HEK293 (cell line): Measurements from ENCODE around the gene CDK12.

Source experiments
- GLIS1 ChIP-seq: fragments of 450-650 bp; formaldehyde crosslinking; IDR thresholded peaks from 2 replicates; pipeline ENCODE4 v1.5.1; 2016; ENCODE audit warnings: missing biosample characterization, missing genetic modification characterization
- ZBTB17 ChIP-seq: fragments of 450-650 bp; formaldehyde crosslinking; IDR thresholded peaks from 2 replicates; pipeline ENCODE4 v1.5.1; 2016; ENCODE audit warnings: missing biosample characterization, missing genetic modification characterization
- ZBTB7A ChIP-seq: fragments of 450-650 bp; formaldehyde crosslinking; IDR thresholded peaks from 2 replicates; pipeline ENCODE4 v1.5.1; 2016; ENCODE audit warnings: low read depth, missing biosample characterization, missing genetic modification characterization
- ZNF132 ChIP-seq: fragments of 450-650 bp; formaldehyde crosslinking; IDR thresholded peaks from 2 replicates; pipeline ENCODE4 v1.5.1; 2017; ENCODE audit warnings: missing biosample characterization, missing genetic modification characterization, borderline replicate concordance
- ZNF19 ChIP-seq: fragments of 450-650 bp; formaldehyde crosslinking; IDR thresholded peaks from 2 replicates; pipeline ENCODE4; 2016; ENCODE audit warnings: missing biosample characterization, missing genetic modification characterization, low read depth
- ZNF324 ChIP-seq: fragments of 450-650 bp; formaldehyde crosslinking; IDR thresholded peaks from 2 replicates; pipeline ENCODE4 v1.5.1; 2016; ENCODE audit warnings: missing biosample characterization, missing genetic modification characterization
- ZNF510 ChIP-seq: fragments of 450-650 bp; formaldehyde crosslinking; IDR thresholded peaks from 2 replicates; pipeline ENCODE4 v1.5.1; 2018; ENCODE audit warnings: mild to moderate bottlenecking, missing genetic modification characterization, missing biosample characterization; ENCODE audit not compliant: insufficient replicate concordance
- ZNF747 ChIP-seq: fragments of 450-650 bp; formaldehyde crosslinking; IDR thresholded peaks from 2 replicates; pipeline ENCODE4 v1.5.1; 2016; ENCODE audit warnings: missing biosample characterization, missing genetic modification characterization
- ZNF768 ChIP-seq: fragments of 450-650 bp; formaldehyde crosslinking; IDR thresholded peaks from 2 replicates; pipeline ENCODE4 v1.5.1; 2018; ENCODE audit warnings: missing biosample characterization, mild to moderate bottlenecking, missing genetic modification characterization
- ZNF776 ChIP-seq: fragments of 450-650 bp; formaldehyde crosslinking; IDR thresholded peaks from 2 replicates; pipeline ENCODE4 v1.5.0; 2017; ENCODE audit warnings: missing biosample characterization, missing genetic modification characterization, borderline replicate concordance
- TF ChIP-seq, protein P1 (sequence below): fragments of 450-650 bp; formaldehyde crosslinking; IDR thresholded peaks from 2 replicates; pipeline ENCODE4 v1.5.1; 2016; ENCODE audit warnings: missing biosample characterization, missing genetic modification characterization, low read depth
- TF ChIP-seq, protein P2 (sequence below): fragments of 450-650 bp; IDR thresholded peaks from 2 replicates; pipeline ENCODE4 v1.5.1; 2018; ENCODE audit warnings: missing biosample characterization, mild to moderate bottlenecking, missing genetic modification characterization
- TF ChIP-seq, protein P3 (sequence below): fragments of 450-650 bp; IDR thresholded peaks from 2 replicates; pipeline ENCODE4 v1.5.1; 2018; ENCODE audit warnings: missing biosample characterization, missing genetic modification characterization
- TF ChIP-seq, protein P4 (sequence below): IDR thresholded peaks from 2 replicates; pipeline ENCODE4 v1.6.1; 2011; ENCODE audit warnings: mild to moderate bottlenecking, low read depth, low read length, borderline replicate concordance

DNA sequence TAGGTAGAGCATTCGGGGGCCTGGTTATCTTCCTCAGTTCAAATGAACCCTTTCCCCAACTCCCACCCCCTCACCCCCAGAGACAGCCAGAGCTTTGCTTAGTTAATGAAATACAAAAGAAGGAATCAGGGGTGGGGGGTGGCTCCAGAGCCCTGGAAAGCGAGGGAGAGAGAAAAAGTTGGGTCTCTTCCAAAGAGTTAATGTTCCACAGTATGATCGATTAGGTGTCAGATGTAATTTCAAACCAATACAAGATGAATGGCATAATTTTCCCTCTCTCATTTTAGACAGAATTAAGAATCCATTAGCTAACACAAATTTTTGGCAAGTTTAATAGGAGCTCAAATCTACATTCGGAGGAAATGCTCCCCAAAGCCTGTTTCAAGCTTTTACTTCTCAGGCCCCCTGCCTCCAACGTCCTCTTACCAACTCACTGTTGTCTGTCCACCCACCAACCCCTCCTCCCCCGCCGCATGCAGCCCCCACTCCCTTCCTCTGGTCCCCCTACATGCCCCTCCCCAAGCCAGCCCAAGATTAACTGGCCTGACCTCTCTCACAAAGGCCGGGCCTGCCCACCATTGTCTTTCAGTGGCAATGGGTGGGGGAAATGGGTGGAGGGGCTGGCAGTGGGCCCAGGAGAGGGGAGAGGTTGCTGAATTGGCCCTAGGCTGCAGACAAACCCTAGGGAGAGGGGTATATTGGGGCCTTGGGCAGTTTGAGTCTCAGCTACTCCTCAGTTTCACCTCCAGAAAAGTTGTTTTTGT, 118.2 kb downstream of the CDK12 start:
- TF ChIP-seq ZBTB17 (tag by site-specific recombination), result no peak
- TF ChIP-seq ZBTB7A (tag by site-specific recombination), result no peak
- no peak for TF ChIP-seq ZNF324 (tag by site-specific recombination)
- TF ChIP-seq ZNF510 (tag by site-specific recombination), result no peak
- TF ChIP-seq, protein P1, sequence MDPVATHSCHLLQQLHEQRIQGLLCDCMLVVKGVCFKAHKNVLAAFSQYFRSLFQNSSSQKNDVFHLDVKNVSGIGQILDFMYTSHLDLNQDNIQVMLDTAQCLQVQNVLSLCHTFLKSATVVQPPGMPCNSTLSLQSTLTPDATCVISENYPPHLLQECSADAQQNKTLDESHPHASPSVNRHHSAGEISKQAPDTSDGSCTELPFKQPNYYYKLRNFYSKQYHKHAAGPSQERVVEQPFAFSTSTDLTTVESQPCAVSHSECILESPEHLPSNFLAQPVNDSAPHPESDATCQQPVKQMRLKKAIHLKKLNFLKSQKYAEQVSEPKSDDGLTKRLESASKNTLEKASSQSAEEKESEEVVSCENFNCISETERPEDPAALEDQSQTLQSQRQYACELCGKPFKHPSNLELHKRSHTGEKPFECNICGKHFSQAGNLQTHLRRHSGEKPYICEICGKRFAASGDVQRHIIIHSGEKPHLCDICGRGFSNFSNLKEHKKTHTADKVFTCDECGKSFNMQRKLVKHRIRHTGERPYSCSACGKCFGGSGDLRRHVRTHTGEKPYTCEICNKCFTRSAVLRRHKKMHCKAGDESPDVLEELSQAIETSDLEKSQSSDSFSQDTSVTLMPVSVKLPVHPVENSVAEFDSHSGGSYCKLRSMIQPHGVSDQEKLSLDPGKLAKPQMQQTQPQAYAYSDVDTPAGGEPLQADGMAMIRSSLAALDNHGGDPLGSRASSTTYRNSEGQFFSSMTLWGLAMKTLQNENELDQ, result no peak
- TF ChIP-seq ZNF747 (tag by site-specific recombination), result no peak
- TF ChIP-seq, protein P2, sequence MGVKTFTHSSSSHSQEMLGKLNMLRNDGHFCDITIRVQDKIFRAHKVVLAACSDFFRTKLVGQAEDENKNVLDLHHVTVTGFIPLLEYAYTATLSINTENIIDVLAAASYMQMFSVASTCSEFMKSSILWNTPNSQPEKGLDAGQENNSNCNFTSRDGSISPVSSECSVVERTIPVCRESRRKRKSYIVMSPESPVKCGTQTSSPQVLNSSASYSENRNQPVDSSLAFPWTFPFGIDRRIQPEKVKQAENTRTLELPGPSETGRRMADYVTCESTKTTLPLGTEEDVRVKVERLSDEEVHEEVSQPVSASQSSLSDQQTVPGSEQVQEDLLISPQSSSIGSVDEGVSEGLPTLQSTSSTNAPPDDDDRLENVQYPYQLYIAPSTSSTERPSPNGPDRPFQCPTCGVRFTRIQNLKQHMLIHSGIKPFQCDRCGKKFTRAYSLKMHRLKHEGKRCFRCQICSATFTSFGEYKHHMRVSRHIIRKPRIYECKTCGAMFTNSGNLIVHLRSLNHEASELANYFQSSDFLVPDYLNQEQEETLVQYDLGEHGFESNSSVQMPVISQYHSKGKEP (tag by site-specific recombination), result no peak
- TF ChIP-seq, protein P3, sequence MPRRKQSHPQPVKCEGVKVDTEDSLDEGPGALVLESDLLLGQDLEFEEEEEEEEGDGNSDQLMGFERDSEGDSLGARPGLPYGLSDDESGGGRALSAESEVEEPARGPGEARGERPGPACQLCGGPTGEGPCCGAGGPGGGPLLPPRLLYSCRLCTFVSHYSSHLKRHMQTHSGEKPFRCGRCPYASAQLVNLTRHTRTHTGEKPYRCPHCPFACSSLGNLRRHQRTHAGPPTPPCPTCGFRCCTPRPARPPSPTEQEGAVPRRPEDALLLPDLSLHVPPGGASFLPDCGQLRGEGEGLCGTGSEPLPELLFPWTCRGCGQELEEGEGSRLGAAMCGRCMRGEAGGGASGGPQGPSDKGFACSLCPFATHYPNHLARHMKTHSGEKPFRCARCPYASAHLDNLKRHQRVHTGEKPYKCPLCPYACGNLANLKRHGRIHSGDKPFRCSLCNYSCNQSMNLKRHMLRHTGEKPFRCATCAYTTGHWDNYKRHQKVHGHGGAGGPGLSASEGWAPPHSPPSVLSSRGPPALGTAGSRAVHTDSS (tag by site-specific recombination), result no peak
- TF ChIP-seq ZNF768 (tag by site-specific recombination), result no peak
- TF ChIP-seq GLIS1 (tag by site-specific recombination), result no peak
- TF ChIP-seq ZNF132 (tag by site-specific recombination), result no peak
- TF ChIP-seq ZNF776 (tag by site-specific recombination), result no peak
- TF ChIP-seq, protein P4, sequence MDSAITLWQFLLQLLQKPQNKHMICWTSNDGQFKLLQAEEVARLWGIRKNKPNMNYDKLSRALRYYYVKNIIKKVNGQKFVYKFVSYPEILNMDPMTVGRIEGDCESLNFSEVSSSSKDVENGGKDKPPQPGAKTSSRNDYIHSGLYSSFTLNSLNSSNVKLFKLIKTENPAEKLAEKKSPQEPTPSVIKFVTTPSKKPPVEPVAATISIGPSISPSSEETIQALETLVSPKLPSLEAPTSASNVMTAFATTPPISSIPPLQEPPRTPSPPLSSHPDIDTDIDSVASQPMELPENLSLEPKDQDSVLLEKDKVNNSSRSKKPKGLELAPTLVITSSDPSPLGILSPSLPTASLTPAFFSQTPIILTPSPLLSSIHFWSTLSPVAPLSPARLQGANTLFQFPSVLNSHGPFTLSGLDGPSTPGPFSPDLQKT, result no peak
- TF ChIP-seq ZNF19, result no peak
